ENCODE data around the gene SEPTIN2. TPM values are rescaled to one million over a fixed set of nuclear protein-coding genes. Genes with fewer than 3 reads are reported as not detected.

Gene SEPTIN2
- total and polyA plus RNA-seq, 10 of the 15 experiments (the other 5 are each of a cell fraction or from before 2014, with no cell fraction given) = 169 to 474 (median 269) TPM

DNA sequence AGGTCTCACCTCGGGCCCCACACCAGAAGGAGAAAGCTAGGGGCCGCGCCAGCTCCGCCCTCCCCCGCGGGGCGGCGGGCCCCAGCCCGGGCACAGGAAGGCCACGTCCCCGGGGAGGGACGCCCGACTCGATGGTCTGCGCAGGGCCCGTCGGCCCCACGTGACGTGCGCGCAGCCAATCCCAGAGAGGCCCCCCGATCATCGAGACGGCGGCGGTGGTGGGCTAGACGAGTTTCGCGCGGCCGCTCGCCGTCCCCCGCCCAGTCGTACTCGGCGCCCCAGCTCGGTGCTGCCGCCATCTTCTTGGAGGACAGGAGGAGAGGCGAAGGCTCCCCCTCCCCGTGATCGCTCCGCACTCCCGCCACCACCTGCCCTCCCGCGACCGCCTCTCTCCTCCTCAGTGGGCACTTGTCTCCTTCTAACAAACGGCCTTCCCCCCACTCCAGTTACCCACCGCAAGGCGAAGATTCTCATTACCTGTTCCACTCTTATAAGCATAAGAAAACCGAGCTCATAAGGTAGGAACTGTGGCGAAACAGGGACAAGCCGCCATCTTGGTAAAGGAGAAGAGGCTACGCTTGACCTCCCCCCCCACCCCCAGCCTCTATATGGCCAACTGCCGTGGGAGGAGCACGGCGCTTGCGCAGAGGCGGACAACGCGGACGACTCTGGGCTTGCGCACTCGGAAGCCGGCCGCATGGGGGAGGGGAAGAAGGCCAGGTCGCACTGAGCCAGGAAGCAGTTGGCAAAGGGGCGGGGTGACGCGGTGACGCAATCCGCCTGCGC is 439 bp upstream of the SEPTIN2 start, which contains the start of gene HDLBP (continued):
- TF ChIP-seq, protein P1, sequence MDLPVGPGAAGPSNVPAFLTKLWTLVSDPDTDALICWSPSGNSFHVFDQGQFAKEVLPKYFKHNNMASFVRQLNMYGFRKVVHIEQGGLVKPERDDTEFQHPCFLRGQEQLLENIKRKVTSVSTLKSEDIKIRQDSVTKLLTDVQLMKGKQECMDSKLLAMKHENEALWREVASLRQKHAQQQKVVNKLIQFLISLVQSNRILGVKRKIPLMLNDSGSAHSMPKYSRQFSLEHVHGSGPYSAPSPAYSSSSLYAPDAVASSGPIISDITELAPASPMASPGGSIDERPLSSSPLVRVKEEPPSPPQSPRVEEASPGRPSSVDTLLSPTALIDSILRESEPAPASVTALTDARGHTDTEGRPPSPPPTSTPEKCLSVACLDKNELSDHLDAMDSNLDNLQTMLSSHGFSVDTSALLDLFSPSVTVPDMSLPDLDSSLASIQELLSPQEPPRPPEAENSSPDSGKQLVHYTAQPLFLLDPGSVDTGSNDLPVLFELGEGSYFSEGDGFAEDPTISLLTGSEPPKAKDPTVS (IDR thresholded peaks at IDR 0.05; ENCODE audit: low read depth, low read length) = no peak; the same call in 1 of the 2 replicates
- TF ChIP-seq EZH2 (IDR thresholded peaks at IDR 0.05; ENCODE audit: borderline replicate concordance, control insufficient read depth, low read depth, low read length) = no peak
- TF ChIP-seq IKZF1 (conservative IDR thresholded peaks at IDR 0.05) = peak; percentile 87
- TF ChIP-seq KDM1A (IDR thresholded peaks at IDR 0.05; ENCODE audit: borderline replicate concordance) = no peak
- TF ChIP-seq RFX5 (IDR thresholded peaks at IDR 0.05; ENCODE audit: low read depth, low read length) = 0 out of 2 replicates have a peak, but pooled peaks have one; percentile 36
- TF ChIP-seq CBX5 (IDR thresholded peaks at IDR 0.05; ENCODE audit: low read depth) = no peak
- no peak for TF ChIP-seq ZZZ3 (IDR thresholded peaks at IDR 0.05; ENCODE audit: control insufficient read depth, insufficient read length, low read depth)
- TF ChIP-seq POLR2A (IDR thresholded peaks at IDR 0.05; ENCODE audit: low read depth, low read length) = peak; percentile 84
- peak; percentile 78; the same call in 2 of the 3 replicates for TF ChIP-seq POU2F2 (IDR thresholded peaks at IDR 0.05; ENCODE audit: borderline replicate concordance, low read depth, low read length)
- no peak for TF ChIP-seq NR2C2 (IDR thresholded peaks at IDR 0.05; ENCODE audit: borderline replicate concordance, control insufficient read depth, insufficient read length, low read depth)
- 0 out of 2 replicates have a peak, but pooled peaks have one; percentile 26 for TF ChIP-seq SREBF1 (IDR thresholded peaks at IDR 0.05; ENCODE audit: low read length)
- peak; percentile 86; the same call in 1 of the 2 replicates for TF ChIP-seq RB1 (IDR thresholded peaks at IDR 0.05; ENCODE audit: borderline replicate concordance)
- TF ChIP-seq EED (IDR thresholded peaks at IDR 0.05; ENCODE audit: low read depth) = no peak
- TF ChIP-seq KLF5 (IDR thresholded peaks at IDR 0.05; ENCODE audit: partially characterized antibody) = peak; percentile 67
- peak; percentile 64; the same call in 1 of the 2 replicates for TF ChIP-seq CBFB (IDR thresholded peaks at IDR 0.05; ENCODE audit: low read depth)
- TF ChIP-seq SUPT20H (IDR thresholded peaks at IDR 0.05; ENCODE audit: borderline replicate concordance, control insufficient read depth, low read depth, low read length) = no peak
- TF ChIP-seq CBX3 (IDR thresholded peaks at IDR 0.05; ENCODE audit: borderline replicate concordance, low read depth) = no peak
- TF ChIP-seq, protein P2, sequence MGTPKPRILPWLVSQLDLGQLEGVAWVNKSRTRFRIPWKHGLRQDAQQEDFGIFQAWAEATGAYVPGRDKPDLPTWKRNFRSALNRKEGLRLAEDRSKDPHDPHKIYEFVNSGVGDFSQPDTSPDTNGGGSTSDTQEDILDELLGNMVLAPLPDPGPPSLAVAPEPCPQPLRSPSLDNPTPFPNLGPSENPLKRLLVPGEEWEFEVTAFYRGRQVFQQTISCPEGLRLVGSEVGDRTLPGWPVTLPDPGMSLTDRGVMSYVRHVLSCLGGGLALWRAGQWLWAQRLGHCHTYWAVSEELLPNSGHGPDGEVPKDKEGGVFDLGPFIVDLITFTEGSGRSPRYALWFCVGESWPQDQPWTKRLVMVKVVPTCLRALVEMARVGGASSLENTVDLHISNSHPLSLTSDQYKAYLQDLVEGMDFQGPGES (IDR thresholded peaks at IDR 0.05) = no peak
- TF ChIP-seq, protein P3, sequence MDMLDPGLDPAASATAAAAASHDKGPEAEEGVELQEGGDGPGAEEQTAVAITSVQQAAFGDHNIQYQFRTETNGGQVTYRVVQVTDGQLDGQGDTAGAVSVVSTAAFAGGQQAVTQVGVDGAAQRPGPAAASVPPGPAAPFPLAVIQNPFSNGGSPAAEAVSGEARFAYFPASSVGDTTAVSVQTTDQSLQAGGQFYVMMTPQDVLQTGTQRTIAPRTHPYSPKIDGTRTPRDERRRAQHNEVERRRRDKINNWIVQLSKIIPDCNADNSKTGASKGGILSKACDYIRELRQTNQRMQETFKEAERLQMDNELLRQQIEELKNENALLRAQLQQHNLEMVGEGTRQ (IDR thresholded peaks at IDR 0.05; ENCODE audit: borderline replicate concordance, low read depth, low read length) = peak; percentile 92
- TF ChIP-seq, protein P4, sequence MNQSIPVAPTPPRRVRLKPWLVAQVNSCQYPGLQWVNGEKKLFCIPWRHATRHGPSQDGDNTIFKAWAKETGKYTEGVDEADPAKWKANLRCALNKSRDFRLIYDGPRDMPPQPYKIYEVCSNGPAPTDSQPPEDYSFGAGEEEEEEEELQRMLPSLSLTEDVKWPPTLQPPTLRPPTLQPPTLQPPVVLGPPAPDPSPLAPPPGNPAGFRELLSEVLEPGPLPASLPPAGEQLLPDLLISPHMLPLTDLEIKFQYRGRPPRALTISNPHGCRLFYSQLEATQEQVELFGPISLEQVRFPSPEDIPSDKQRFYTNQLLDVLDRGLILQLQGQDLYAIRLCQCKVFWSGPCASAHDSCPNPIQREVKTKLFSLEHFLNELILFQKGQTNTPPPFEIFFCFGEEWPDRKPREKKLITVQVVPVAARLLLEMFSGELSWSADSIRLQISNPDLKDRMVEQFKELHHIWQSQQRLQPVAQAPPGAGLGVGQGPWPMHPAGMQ (IDR thresholded peaks at IDR 0.05; ENCODE audit: borderline replicate concordance) = no peak
- TF ChIP-seq HDAC2 (IDR thresholded peaks at IDR 0.05) = no peak
- peak; percentile 93 for TF ChIP-seq POLR2AphosphoS2 (IDR thresholded peaks at IDR 0.05; ENCODE audit: low read depth, low read length)
- TF ChIP-seq, protein P5, sequence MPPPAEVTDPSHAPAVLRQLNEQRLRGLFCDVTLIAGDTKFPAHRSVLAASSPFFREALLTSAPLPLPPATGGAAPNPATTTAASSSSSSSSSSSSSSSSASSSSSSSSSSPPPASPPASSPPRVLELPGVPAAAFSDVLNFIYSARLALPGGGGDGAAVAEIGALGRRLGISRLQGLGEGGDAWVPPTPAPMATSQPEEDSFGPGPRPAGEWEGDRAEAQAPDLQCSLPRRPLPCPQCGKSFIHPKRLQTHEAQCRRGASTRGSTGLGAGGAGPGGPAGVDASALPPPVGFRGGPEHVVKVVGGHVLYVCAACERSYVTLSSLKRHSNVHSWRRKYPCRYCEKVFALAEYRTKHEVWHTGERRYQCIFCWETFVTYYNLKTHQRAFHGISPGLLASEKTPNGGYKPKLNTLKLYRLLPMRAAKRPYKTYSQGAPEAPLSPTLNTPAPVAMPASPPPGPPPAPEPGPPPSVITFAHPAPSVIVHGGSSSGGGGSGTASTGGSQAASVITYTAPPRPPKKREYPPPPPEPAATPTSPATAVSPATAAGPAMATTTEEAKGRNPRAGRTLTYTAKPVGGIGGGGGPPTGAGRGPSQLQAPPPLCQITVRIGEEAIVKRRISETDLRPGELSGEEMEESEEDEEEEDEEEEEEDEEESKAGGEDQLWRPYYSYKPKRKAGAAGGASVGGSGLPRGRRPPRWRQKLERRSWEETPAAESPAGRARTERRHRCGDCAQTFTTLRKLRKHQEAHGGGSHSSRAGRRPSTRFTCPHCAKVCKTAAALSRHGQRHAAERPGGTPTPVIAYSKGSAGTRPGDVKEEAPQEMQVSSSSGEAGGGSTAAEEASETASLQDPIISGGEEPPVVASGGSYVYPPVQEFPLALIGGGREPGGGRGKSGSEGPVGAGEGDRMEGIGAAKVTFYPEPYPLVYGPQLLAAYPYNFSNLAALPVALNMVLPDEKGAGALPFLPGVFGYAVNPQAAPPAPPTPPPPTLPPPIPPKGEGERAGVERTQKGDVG (CRISPR knock-in tag; IDR thresholded peaks at IDR 0.05) = no peak

Measured in GM12878 (cell line).